Measurements from ENCODE around the gene SLC48A1. TPM values are rescaled to one million over a fixed set of nuclear protein-coding genes. Genes with fewer than 3 reads are reported as not detected.

Gene SLC48A1
- total and polyA plus RNA-seq, 2 donors (not counting 1 experiment from before 2014, with no cell fraction given): 9.0 to 18.7 TPM

GRCh38 chr12:47776471-47777143 lies 3.6 kb downstream of the SLC48A1 start:
- H3K27me3 ChIP-seq (ENCODE audit: control insufficient read depth, insufficient read depth, low read length): no peaks in the 10 kb centered on the region
- DNase-seq (ENCODE audit: low read depth in 2 of 2): peak; percentile 27 to 49
- no peak overlapping the region for H2AFZ ChIP-seq (ENCODE audit: low read length)
- H3K27ac ChIP-seq (ENCODE audit: insufficient read depth, low read length): peak overlapping the region; percentile 1
- H3K4me2 ChIP-seq (ENCODE audit: extremely low read depth, insufficient read depth, low read length): no peak overlapping the region
- no peaks in the 10 kb centered on the region for H3K36me3 ChIP-seq (ENCODE audit: control insufficient read depth, insufficient read depth, low read length)
- no peak for TF ChIP-seq CTCF (conservative IDR thresholded peaks at IDR 0.05 in 1 of 2, IDR thresholded peaks at IDR 0.05 in 1 of 2; ENCODE audit: low read depth in 1 of 2, low read length in 2 of 2)
- TF ChIP-seq EZH2 (IDR thresholded peaks at IDR 0.05; ENCODE audit: low read length, missing control alignments): no peak
- H3K4me1 ChIP-seq (ENCODE audit: control insufficient read depth, extremely low read depth, insufficient read depth, low read length): peaks cover 13% of the 10 kb centered on the region
- H3K4me3 ChIP-seq (replicated peaks in 1 of 4; ENCODE audit: control extremely low read depth in 1 of 4, insufficient read depth in 1 of 4, low read depth in 3 of 4, low read length in 4 of 4): no peak overlapping the region
- no peak overlapping the region for H3K9ac ChIP-seq (ENCODE audit: insufficient read depth, low read length)
- no peaks in the 10 kb centered on the region for H3K79me2 ChIP-seq (ENCODE audit: control insufficient read depth, insufficient read depth, low read length)
- no peaks in the 10 kb centered on the region for H3K9me3 ChIP-seq (ENCODE audit: control insufficient read depth, insufficient read depth, low read depth, low read length)
- H4K20me1 ChIP-seq (ENCODE audit: control insufficient read depth, extremely low read depth, insufficient read depth, low read length): no peaks in the 10 kb centered on the region

- H2AFZ ChIP-seq (ENCODE audit: low read length): no peak overlapping the region
- H3K79me2 ChIP-seq (ENCODE audit: control insufficient read depth, insufficient read depth, low read length): no peaks in the 10 kb centered on the region
- H3K4me3 ChIP-seq (replicated peaks in 1 of 4; ENCODE audit: control extremely low read depth in 1 of 4, insufficient read depth in 1 of 4, low read depth in 3 of 4, low read length in 4 of 4): no peak overlapping the region
- H3K4me2 ChIP-seq (ENCODE audit: extremely low read depth, insufficient read depth, low read length): no peak overlapping the region
- H4K20me1 ChIP-seq (ENCODE audit: control insufficient read depth, extremely low read depth, insufficient read depth, low read length): no peaks in the 10 kb centered on the region
- no peaks in the 10 kb centered on the region for H3K9me3 ChIP-seq (ENCODE audit: control insufficient read depth, insufficient read depth, low read depth, low read length)
- no peaks in the 10 kb centered on the region for H3K27me3 ChIP-seq (ENCODE audit: control insufficient read depth, insufficient read depth, low read length)
- H3K4me1 ChIP-seq (ENCODE audit: control insufficient read depth, extremely low read depth, insufficient read depth, low read length): peaks cover 13% of the 10 kb centered on the region
- no peak overlapping the region for H3K9ac ChIP-seq (ENCODE audit: insufficient read depth, low read length)
- no peak for DNase-seq (ENCODE audit: low read depth in 2 of 2)
- peak overlapping the region; percentile 1 for H3K27ac ChIP-seq (ENCODE audit: insufficient read depth, low read length)
- TF ChIP-seq CTCF (conservative IDR thresholded peaks at IDR 0.05 in 1 of 2, IDR thresholded peaks at IDR 0.05 in 1 of 2; ENCODE audit: low read depth in 1 of 2, low read length in 2 of 2) (no peak), EZH2 (IDR thresholded peaks at IDR 0.05; ENCODE audit: low read length, missing control alignments) (no peak)
- H3K36me3 ChIP-seq (ENCODE audit: control insufficient read depth, insufficient read depth, low read length): no peaks in the 10 kb centered on the region
Observed at GRCh38 chr12:47777151-47777550, 4.1 kb downstream of the SLC48A1 start.

GRCh38 chr12:47777741-47778558 lies 4.9 kb downstream of the SLC48A1 start:
- Histone ChIP-seq H3K9me3 (ENCODE audit: control insufficient read depth, insufficient read depth, low read depth, low read length) (no peaks in the 10 kb centered on the region), H4K20me1 (ENCODE audit: control insufficient read depth, extremely low read depth, insufficient read depth, low read length) (no peaks in the 10 kb centered on the region), H3K36me3 (ENCODE audit: control insufficient read depth, insufficient read depth, low read length) (peaks cover 2% of the 10 kb centered on the region), H3K4me1 (ENCODE audit: control insufficient read depth, extremely low read depth, insufficient read depth, low read length) (peaks cover 13% of the 10 kb centered on the region), H3K4me3 (replicated peaks in 1 of 4; ENCODE audit: control extremely low read depth in 1 of 4, insufficient read depth in 1 of 4, low read depth in 3 of 4, low read length in 4 of 4) (no peak overlapping the region), H3K4me2 (ENCODE audit: extremely low read depth, insufficient read depth, low read length) (no peak overlapping the region), H3K9ac (ENCODE audit: insufficient read depth, low read length) (no peak overlapping the region), H3K79me2 (ENCODE audit: control insufficient read depth, insufficient read depth, low read length) (no peaks in the 10 kb centered on the region), H2AFZ (ENCODE audit: low read length) (no peak overlapping the region), H3K27ac (ENCODE audit: insufficient read depth, low read length) (no peak overlapping the region), H3K27me3 (ENCODE audit: control insufficient read depth, insufficient read depth, low read length) (no peaks in the 10 kb centered on the region)
- no peak for DNase-seq (ENCODE audit: low read depth in 2 of 2)
- TF ChIP-seq EZH2 (IDR thresholded peaks at IDR 0.05; ENCODE audit: low read length, missing control alignments): no peak
- no peak for TF ChIP-seq CTCF (conservative IDR thresholded peaks at IDR 0.05 in 1 of 2, IDR thresholded peaks at IDR 0.05 in 1 of 2; ENCODE audit: low read depth in 1 of 2, low read length in 2 of 2)
